K562 (cell line): ENCODE data around the gene ANKRD13D. TPM values are rescaled to one million over a fixed set of nuclear protein-coding genes. Genes with fewer than 3 reads are reported as not detected.

Experiments
- ATAC-seq: fragments of 200-7000 bp; cut with Tn5 transposase; 3 replicates; pipeline ENCODE4 v1.9.1; 2020; ENCODE audit warnings: moderate library complexity
- BruUV-seq: library from RNA; stranded (reverse); fragments of 400-500 nt; replicated peaks from 2 replicates; lab custom pipeline; 2021; lab: Mats Ljungman, UMichigan
- CTCF ChIA-PET: fragments of 300-600 bp; formaldehyde crosslinking; extraction: SDS; loops from one replicate; lab custom pipeline; 2021; ENCODE audit warnings: low intra/inter-chr PET ratio; lab: Yijun Ruan, JAX
- POLR2A ChIA-PET: fragments of 300-600, 350-650 bp; sonication (Branson Sonifier 250); formaldehyde crosslinking; extraction: SDS; loops from one replicate; lab custom pipeline; 2021; ENCODE audit warnings: antibody characterized with exemption, inconsistent platforms; lab: Yijun Ruan, JAX
- DNase-seq, 4 experiments: peaks; one replicate each; pipeline versions ENCODE4 v3.0.0 to v3.0.0-alpha.2; 2011 to 2018; ENCODE audit warnings: low spot score in 3 of 4, mixed read lengths in 3 of 4; ENCODE audit errors: extremely low read depth in 1 of 4
- FAIRE-seq: peaks from 2 replicates; lab custom pipeline; 2011; peaks lifted over from hg19 to GRCh38; lab: Jason Lieb, UNC
- H2AFZ ChIP-seq: 2 replicates; pipeline ENCODE4 v1.6.0; 2011; ENCODE audit warnings: low read depth, low read length, control low read depth, inconsistent platforms
- H3K27ac ChIP-seq: fragments of 200-600 bp; 3 replicates; pipeline ENCODE4 v1.8.0; 2011; ENCODE audit warnings: low read depth, mild to moderate bottlenecking, control low read depth, inconsistent platforms, low read length, moderate library complexity, mixed read lengths; ENCODE audit errors: extremely low read depth
- H3K27me3 ChIP-seq, 2 experiments: fragments of 300-600 bp in 1 of 2; 2 replicates in 1 of 2; 3 replicates in 1 of 2; pipeline versions ENCODE4 v1.6.0 to v1.8.0; 2011; ENCODE audit warnings: inconsistent platforms in 2 of 2, low read length in 2 of 2, mild to moderate bottlenecking in 1 of 2, mixed read lengths in 1 of 2, moderate library complexity in 1 of 2; ENCODE audit not compliant: control insufficient read depth in 2 of 2, insufficient read depth in 2 of 2
- H3K36me3 ChIP-seq: fragments of 300-600 bp; 3 replicates; pipeline ENCODE4 v1.8.0; 2011; ENCODE audit warnings: mild to moderate bottlenecking, low read length, inconsistent platforms; ENCODE audit not compliant: control insufficient read depth, insufficient read depth
- H3K4me1 ChIP-seq, 2 experiments: fragments of 200-600 bp in 1 of 2; replicated peaks in 1 of 2; 2 replicates in 1 of 2; 3 replicates in 1 of 2; pipeline versions ENCODE4 v1.5.1 to v1.8.0; 2011; ENCODE audit warnings: inconsistent platforms in 2 of 2, low read length in 2 of 2, mild to moderate bottlenecking in 1 of 2, mixed read lengths in 1 of 2, moderate library complexity in 1 of 2; ENCODE audit not compliant: control insufficient read depth in 2 of 2, insufficient read depth in 2 of 2
- H3K4me2 ChIP-seq: 2 replicates; pipeline ENCODE4 v1.6.1; 2011; ENCODE audit warnings: low read length, control low read depth, inconsistent platforms, mixed read lengths; ENCODE audit not compliant: insufficient read depth
- H3K4me3 ChIP-seq: fragments of 200-600 bp; sonication (generic), shearing (Covaris generic); 2 replicates; pipeline ENCODE4 v1.5.1; 2016; ENCODE audit warnings: control low read depth, inconsistent platforms
- H3K79me2 ChIP-seq: fragments of 200-600 bp; 3 replicates; pipeline ENCODE4 v1.8.0; 2011; ENCODE audit warnings: low read length, inconsistent platforms; ENCODE audit not compliant: control insufficient read depth, insufficient read depth
- H3K9ac ChIP-seq, 2 experiments: 2 replicates each; pipeline versions ENCODE4 v1.6.0 to v1.6.1; 2011; ENCODE audit warnings: low read depth in 2 of 2, low read length in 2 of 2, control low read depth in 1 of 2, inconsistent platforms in 1 of 2, mild to moderate bottlenecking in 1 of 2, mixed read lengths in 1 of 2; ENCODE audit not compliant: insufficient read depth in 1 of 2
- H3K9me1 ChIP-seq: one replicate; pipeline ENCODE4 v1.6.0; 2011; ENCODE audit warnings: inconsistent platforms, mild to moderate bottlenecking, low read length, moderate library complexity; ENCODE audit not compliant: control insufficient read depth, insufficient read depth
- H3K9me3 ChIP-seq: replicated peaks from 2 replicates; pipeline ENCODE4 v1.5.1; 2011; ENCODE audit warnings: low read depth, low read length, inconsistent platforms; ENCODE audit not compliant: control insufficient read depth, insufficient read depth
- H4K20me1 ChIP-seq: replicated peaks from 2 replicates; pipeline ENCODE4 v1.6.1; 2011; ENCODE audit warnings: low read length, inconsistent platforms, mixed read lengths; ENCODE audit not compliant: control insufficient read depth, insufficient read depth
- ZFX ChIP-seq: sonication (generic); formaldehyde crosslinking; IDR thresholded peaks from 2 replicates; pipeline ENCODE4 v1.8.0; 2022; ENCODE audit warnings: mild to moderate bottlenecking, missing genetic modification reagents, moderate library complexity
- ZNF134 ChIP-seq: fragments of 250-450 bp; sonication (Bioruptor Pico); conservative IDR thresholded peaks from 2 replicates; pipeline ENCODE4 v1.4.0; 2020
- WGBS: fragments of 100-300 bp; shearing (Covaris generic); methylation state at CpG from one replicate; pipeline ENCODE4 v1.1.6; 2016; ENCODE audit warnings: low coverage, mixed read lengths; ENCODE audit not compliant: insufficient coverage; ENCODE audit errors: missing lambda C conversion rate; 5-methylcytosine and 5-hydroxymethylcytosine counted together
- in situ Hi-C: fragments of 300-500 bp; cut with MboI; formaldehyde crosslinking; loops from 4 replicates; pipeline ENCODE4 v1.15.0; 2018; ENCODE audit warnings: inconsistent platforms, mixed read lengths
- intact Hi-C: fragments of 100-400 bp; cut with micrococcal nuclease; formaldehyde crosslinking; loops from 2 replicates; pipeline ENCODE4 v1.14.2; 2022
- polyA plus RNA-seq, 8 experiments: library from polyadenylated mRNA; depleted of rRNA in 4 of 8; stranded (reverse) in 5 of 8; unstranded in 3 of 8; fragments of >200 nt; fragmentation: Nextera tagmentation in 2 of 8; fragmentation: Illumina TruSeq in 1 of 8; extraction: Ambion mirVana in 2 of 8; extraction: Trizol in 1 of 8; gene quantifications; 2 replicates each; pipeline versions ENCODE4 v1.2.1 to v1.2.3, GENCODE V29; 2011 to 2014; ENCODE audit warnings: inconsistent platforms in 1 of 8, missing spikeins in 1 of 8
- total RNA-seq, 7 experiments: library from RNA; depleted of rRNA in 6 of 7; stranded (reverse); fragments of >200 nt in 6 of 7; fragmentation: Illumina TruSeq in 2 of 7; extraction: Trizol in 2 of 7; gene quantifications; 2 replicates each; pipeline versions ENCODE4 v1.2.1 to v1.2.3, GENCODE V29; 2011 to 2021; ENCODE audit warnings: low replicate concordance in 1 of 7
- TF ChIP-seq, protein P1 (sequence below), 2 experiments: fragments of 450-650 bp; formaldehyde crosslinking in 1 of 2; IDR thresholded peaks; 2 replicates each; pipeline versions ENCODE4 v1.4.0 to v1.6.1; 2014 to 2020; ENCODE audit warnings: mild to moderate bottlenecking in 2 of 2, borderline replicate concordance in 1 of 2, low read depth in 1 of 2

ANKRD13D gene
- total and polyA plus RNA-seq, 9 of the 15 experiments (the other 6 are each of a cell fraction or from before 2014, with no cell fraction given): 0.94 to 40.9 (median 22.4) TPM

GRCh38 chr11:67289651-67290479 is 762 bp downstream of the ANKRD13D start:
- WGBS: 47% methylated on average over 17 of the region's 36 CpGs
- H3K4me1 ChIP-seq: peaks cover 15 to 56% of the 10 kb centered on the region in 2 experiments
- ChIA-PET CTCF (interaction anchor here (0.6 to 1.8 kb wide), 2 partner anchors 27 to 28 kb away, joined by 4 to 9 read pairs; no protein-coding TSS in a partner anchor), POLR2A (interaction anchor here (1.0 to 3.4 kb wide), 3 partner anchors 12 to 27 kb away, joined by 5 to 29 read pairs (median 7); no protein-coding TSS in a partner anchor)
- peak overlapping the region; percentile 56; the same call in 2 of the 3 replicates for H3K27ac ChIP-seq
- intact Hi-C loops: loop anchor here (2.0 kb wide), 1 partner anchor 27 kb away; no protein-coding TSS in a partner anchor
- peak overlapping the region; percentile 84 for H3K4me2 ChIP-seq
- no peaks in the 10 kb centered on the region for H3K27me3 ChIP-seq
- 0 out of 2 replicates have a peak, but pooled peaks cover 2% of the 10 kb centered on the region for H3K9me3 ChIP-seq
- H2AFZ ChIP-seq: peak overlapping the region; percentile 56
- BruUV-seq: no TSS peak
- H3K4me3 ChIP-seq: peak overlapping the region; percentile 71
- FAIRE-seq (no peak), DNase-seq (peak in 1 of 4 experiments; percentile 55), ATAC-seq (peak; percentile 31)
- in situ Hi-C loops: no loop called here
- H4K20me1 ChIP-seq: no peaks in the 10 kb centered on the region
- H3K79me2 ChIP-seq: peaks cover 15% of the 10 kb centered on the region
- H3K9me1 ChIP-seq: no peaks in the 10 kb centered on the region
- H3K9ac ChIP-seq: peak overlapping the region; percentile 73 to 96
- peaks cover 67% of the 10 kb centered on the region; the same call in 2 of the 3 replicates for H3K36me3 ChIP-seq
- TF ChIP-seq ZNF134 (CRISPR knock-in tag) (no peak), ZFX (CRISPR knock-in tag) (peak; percentile 40; the same call in 1 of the 2 replicates)
- TF ChIP-seq, protein P1, sequence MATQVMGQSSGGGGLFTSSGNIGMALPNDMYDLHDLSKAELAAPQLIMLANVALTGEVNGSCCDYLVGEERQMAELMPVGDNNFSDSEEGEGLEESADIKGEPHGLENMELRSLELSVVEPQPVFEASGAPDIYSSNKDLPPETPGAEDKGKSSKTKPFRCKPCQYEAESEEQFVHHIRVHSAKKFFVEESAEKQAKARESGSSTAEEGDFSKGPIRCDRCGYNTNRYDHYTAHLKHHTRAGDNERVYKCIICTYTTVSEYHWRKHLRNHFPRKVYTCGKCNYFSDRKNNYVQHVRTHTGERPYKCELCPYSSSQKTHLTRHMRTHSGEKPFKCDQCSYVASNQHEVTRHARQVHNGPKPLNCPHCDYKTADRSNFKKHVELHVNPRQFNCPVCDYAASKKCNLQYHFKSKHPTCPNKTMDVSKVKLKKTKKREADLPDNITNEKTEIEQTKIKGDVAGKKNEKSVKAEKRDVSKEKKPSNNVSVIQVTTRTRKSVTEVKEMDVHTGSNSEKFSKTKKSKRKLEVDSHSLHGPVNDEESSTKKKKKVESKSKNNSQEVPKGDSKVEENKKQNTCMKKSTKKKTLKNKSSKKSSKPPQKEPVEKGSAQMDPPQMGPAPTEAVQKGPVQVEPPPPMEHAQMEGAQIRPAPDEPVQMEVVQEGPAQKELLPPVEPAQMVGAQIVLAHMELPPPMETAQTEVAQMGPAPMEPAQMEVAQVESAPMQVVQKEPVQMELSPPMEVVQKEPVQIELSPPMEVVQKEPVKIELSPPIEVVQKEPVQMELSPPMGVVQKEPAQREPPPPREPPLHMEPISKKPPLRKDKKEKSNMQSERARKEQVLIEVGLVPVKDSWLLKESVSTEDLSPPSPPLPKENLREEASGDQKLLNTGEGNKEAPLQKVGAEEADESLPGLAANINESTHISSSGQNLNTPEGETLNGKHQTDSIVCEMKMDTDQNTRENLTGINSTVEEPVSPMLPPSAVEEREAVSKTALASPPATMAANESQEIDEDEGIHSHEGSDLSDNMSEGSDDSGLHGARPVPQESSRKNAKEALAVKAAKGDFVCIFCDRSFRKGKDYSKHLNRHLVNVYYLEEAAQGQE (IDR thresholded peaks at IDR 0.05; ENCODE audit: borderline replicate concordance): no peak
- TF ChIP-seq, protein P1 (CRISPR knock-in tag; IDR thresholded peaks at IDR 0.05; ENCODE audit: low read depth): no peak
